Sigmoid colon (tissue), 7 donors: ENCODE measurements around the gene B3GNT5. TPM values are rescaled to one million over a fixed set of nuclear protein-coding genes. Genes with fewer than 3 reads are reported as not detected.
A peak's percentile ranks its signal among the peaks of the same experiment; 100 is the strongest.

Source experiments
- DNase-seq: peaks from one replicate; pipeline ENCODE4 v3.0.0-alpha.2; 2019
- H3K27ac ChIP-seq, 4 donors: fragments of 200-600 bp; sonication (generic); one replicate each; pipeline ENCODE4 v1.5.1; 2016 to 2019; ENCODE audit warnings: mild to moderate bottlenecking in 1 of 4
- H3K27me3 ChIP-seq, 3 donors: fragments of 200-600 bp; sonication (generic); one replicate each; pipeline ENCODE4 v1.5.1; 2019; ENCODE audit warnings: mild to moderate bottlenecking in 1 of 3
- H3K36me3 ChIP-seq, 4 donors: fragments of 200-600 bp; sonication (generic); one replicate each; pipeline ENCODE4 v1.5.1; 2016 to 2019
- H3K4me1 ChIP-seq, 4 donors: fragments of 200-600 bp; sonication (generic); one replicate each; pipeline ENCODE4 v1.5.1; 2017 to 2019
- H3K4me3 ChIP-seq, 4 donors: fragments of 200-600 bp; sonication (generic); one replicate each; pipeline ENCODE4 v1.5.1; 2017 to 2019; ENCODE audit warnings: mild to moderate bottlenecking in 2 of 4, moderate library complexity in 1 of 4
- H3K9me3 ChIP-seq, 4 donors: fragments of 200-600 bp in 3 of 4; sonication (generic) in 3 of 4; one replicate each; pipeline versions ENCODE4 v1.5.1 to v1.6.1; 2013 to 2019
- CTCF ChIP-seq, 4 experiments: fragments of 450-650 bp in 3 of 4; fragments of 200-600 bp in 1 of 4; IDR thresholded peaks; one replicate each; pipeline ENCODE4 v1.5.1; 2016 to 2019; ENCODE audit warnings: antibody characterized with exemption in 4 of 4, mild to moderate bottlenecking in 3 of 4, moderate library complexity in 2 of 4
- EP300 ChIP-seq, 4 donors: sonication (generic); formaldehyde crosslinking; IDR thresholded peaks; one replicate each; pipeline ENCODE4 v1.6.1; 2017; ENCODE audit warnings: antibody characterized with exemption in 4 of 4
- POLR2A ChIP-seq, 2 donors: fragments of 450-650 bp; IDR thresholded peaks; one replicate each; pipeline ENCODE4 v1.6.1; 2016; ENCODE audit warnings: antibody characterized with exemption in 2 of 2, mild to moderate bottlenecking in 2 of 2, moderate library complexity in 2 of 2
- POLR2AphosphoS5 ChIP-seq, 4 donors: sonication (generic); formaldehyde crosslinking; IDR thresholded peaks; one replicate each; pipeline ENCODE4 v1.6.1; 2017; ENCODE audit warnings: antibody characterized with exemption in 4 of 4
- WGBS, 2 donors: extraction: QIAGEN DNeasy Blood & Tissue Kit; methylation state at CpG; one replicate each; pipeline ENCODE4 v1.1.7; 2013; 5-methylcytosine and 5-hydroxymethylcytosine counted together
- intact Hi-C: fragments of 100-400 bp; cut with DNase I; formaldehyde crosslinking; loops from one replicate; pipeline ENCODE4 v1.15.1; 2023
- polyA plus RNA-seq, 3 donors: library from polyadenylated mRNA; stranded (reverse); fragments of 200-250 nt; gene quantifications; one replicate each; pipeline ENCODE4 v1.2.3, GENCODE V29; 2013
- total RNA-seq, 4 donors: library from RNA; depleted of rRNA; stranded (reverse); fragments of >200 nt; gene quantifications; one replicate each; pipeline ENCODE4 v1.1.0, GENCODE V29; 2016
- donor health status: healthy with polysubstance abuse.
- donor health status: Bipolar disorder and iron deficiency.
- donor health status: healthy.

B3GNT5 gene
- total and polyA plus RNA-seq, 7 donors = 2.2 to 29.6 (median 4.2) TPM

GRCh38 chr3:183254487-183255347 lies 1.7 kb downstream of the B3GNT5 start:
- TF ChIP-seq CTCF (IDR thresholded peaks at IDR 0.05) (no peak), EP300 (IDR thresholded peaks at IDR 0.05) (no peak), POLR2A (IDR thresholded peaks at IDR 0.05) (no peak), POLR2AphosphoS5 (IDR thresholded peaks at IDR 0.05) (no peak)
- H3K27ac ChIP-seq = peak overlapping the region; percentile 70 to 84 (median 80)
- no peaks in the 10 kb centered on the region for H3K27me3 ChIP-seq
- 4 to 11% methylated on average over 49 of the region's 49 CpGs for WGBS, 2 donors
- no peaks in the 10 kb centered on the region for H3K36me3 ChIP-seq
- peaks cover 0 to 13% (median 11%) of the 10 kb centered on the region in 4 donors for H3K4me1 ChIP-seq
- peak overlapping the region; percentile 49 to 87 (median 64) for H3K4me3 ChIP-seq
- peak; percentile 65 for DNase-seq
- intact Hi-C loops = loop anchor here (5.0 kb wide), 2 partner anchors 33 to 128 kb away; no protein-coding TSS in a partner anchor
- H3K9me3 ChIP-seq = no peaks in the 10 kb centered on the region

DNA sequence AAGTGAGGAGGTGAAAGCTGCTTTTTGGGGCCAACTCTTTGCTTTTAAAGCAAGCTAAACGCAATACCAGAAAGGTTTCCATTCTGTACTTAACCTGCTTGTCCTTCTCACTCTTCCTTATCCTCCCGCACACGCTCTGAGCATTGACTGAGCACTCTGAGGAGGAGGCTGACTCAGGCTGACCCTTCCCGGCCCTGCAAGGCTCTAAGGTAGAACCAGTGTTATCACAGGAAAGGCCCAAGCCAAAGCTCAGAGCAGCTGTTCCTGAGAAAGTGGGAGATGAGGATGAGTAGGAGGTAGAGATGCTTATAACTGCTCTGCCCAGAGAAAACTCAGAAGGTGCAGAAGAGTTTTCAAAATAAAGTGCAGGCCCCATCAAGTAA lies 2.3 kb downstream of the B3GNT5 start:
- Histone ChIP-seq H3K4me3 (no peak overlapping the region), H3K36me3 (no peaks in the 10 kb centered on the region), H3K9me3 (no peaks in the 10 kb centered on the region), H3K4me1 (peaks cover 0 to 17% (median 12%) of the 10 kb centered on the region in 4 donors), H3K27ac (peak overlapping the region in 2 of 4 donors; percentile 82 to 84), H3K27me3 (no peaks in the 10 kb centered on the region)
- intact Hi-C loops = no loop called here
- 30 to 71% methylated on average over 4 of the region's 4 CpGs for WGBS, 2 donors
- no peak for DNase-seq
- TF ChIP-seq POLR2AphosphoS5 (IDR thresholded peaks at IDR 0.05) = no peak
- no peak for TF ChIP-seq EP300 (IDR thresholded peaks at IDR 0.05)
- TF ChIP-seq POLR2A (IDR thresholded peaks at IDR 0.05) = no peak
- no peak for TF ChIP-seq CTCF (IDR thresholded peaks at IDR 0.05)

DNA sequence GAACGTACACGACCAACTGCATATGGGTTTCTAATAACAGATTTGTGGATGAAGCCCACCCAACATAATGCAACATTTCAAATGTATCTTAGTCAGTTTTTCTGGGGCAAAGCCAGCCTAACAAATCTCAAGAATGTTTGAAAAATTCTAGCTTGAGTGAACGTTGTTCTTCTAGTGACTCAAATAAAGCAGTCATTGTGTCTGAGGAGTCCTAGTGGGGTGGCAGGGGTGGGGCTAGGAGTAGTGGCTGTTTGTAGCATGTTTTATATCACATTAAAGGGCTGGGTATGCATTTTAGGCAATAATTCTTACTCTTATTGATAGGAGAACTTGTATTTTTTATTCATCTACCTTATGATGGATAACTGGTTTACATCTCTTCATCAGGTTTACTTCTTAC lies 6.0 kb downstream of the B3GNT5 start:
- H3K4me3 ChIP-seq = no peak overlapping the region
- H3K4me1 ChIP-seq = peaks cover 0 to 10% (median 6%) of the 10 kb centered on the region in 4 donors
- H3K27me3 ChIP-seq = no peaks in the 10 kb centered on the region
- DNase-seq = no peak
- H3K36me3 ChIP-seq = no peaks in the 10 kb centered on the region
- WGBS, 2 donors = 43 to 73% methylated on average over 3 of the region's 3 CpGs
- TF ChIP-seq CTCF (IDR thresholded peaks at IDR 0.05) (no peak), POLR2A (IDR thresholded peaks at IDR 0.05) (no peak), EP300 (IDR thresholded peaks at IDR 0.05) (no peak), POLR2AphosphoS5 (IDR thresholded peaks at IDR 0.05) (no peak)
- no peaks in the 10 kb centered on the region for H3K9me3 ChIP-seq
- intact Hi-C loops = no loop called here
- peak overlapping the region in 1 of 4 donors; percentile 8 for H3K27ac ChIP-seq

GRCh38 chr3:183259621-183260020 lies 6.6 kb downstream of the B3GNT5 start:
- H3K9me3 ChIP-seq = no peaks in the 10 kb centered on the region
- intact Hi-C loops = no loop called here

More at GRCh38 chr3:183259621-183260020, 6.6 kb downstream of the B3GNT5 start:
- H3K36me3 ChIP-seq = no peaks in the 10 kb centered on the region
- peaks cover 0 to 5% (median 3%) of the 10 kb centered on the region in 4 donors for H3K4me1 ChIP-seq
- TF ChIP-seq CTCF (IDR thresholded peaks at IDR 0.05) (no peak), POLR2A (IDR thresholded peaks at IDR 0.05) (no peak), POLR2AphosphoS5 (IDR thresholded peaks at IDR 0.05) (no peak), EP300 (IDR thresholded peaks at IDR 0.05) (no peak)
- 53 to 70% methylated on average over 2 of the region's 2 CpGs for WGBS, 2 donors
- no peaks in the 10 kb centered on the region for H3K27me3 ChIP-seq
- no peak for DNase-seq
- peak overlapping the region in 3 of 4 donors; percentile 11 to 54 (median 38) for H3K27ac ChIP-seq
- no peak overlapping the region for H3K4me3 ChIP-seq
